NOMO-1 treated with DMSO at 0.1 percent for 48 hours (cell line): ENCODE results near the gene PRRC1.

ENCODE experiments used
- DNase-seq: peaks from one replicate; lab custom pipeline; 2025; ENCODE audit not compliant: unreplicated experiment; lab: John Stamatoyannopoulos, UW

PRRC1 gene

GRCh38 chr5:127574852-127575679, 57.6 kb downstream of the PRRC1 start:
- DNase-seq: no peak

GRCh38 chr5:127577458-127577857, 60.0 kb downstream of the PRRC1 start:
- no peak for DNase-seq

GRCh38 chr5:127580731-127581130, 63.3 kb downstream of the PRRC1 start:
- no peak for DNase-seq

- no peak for DNase-seq
Measured at GRCh38 chr5:127581450-127581849, 64.0 kb downstream of the PRRC1 start.

- no peak for DNase-seq
Measured at GRCh38 chr5:127582773-127583370, 65.4 kb downstream of the PRRC1 start.

- DNase-seq: no peak
Measured at GRCh38 chr5:127583866-127584265, 66.4 kb downstream of the PRRC1 start.

- DNase-seq: no peak
Measured at GRCh38 chr5:127585661-127586060, 68.2 kb downstream of the PRRC1 start.

GRCh38 chr5:127586066-127586770, 68.8 kb downstream of the PRRC1 start:
- DNase-seq: no peak

- no peak for DNase-seq
Measured at GRCh38 chr5:127586811-127587210, 69.4 kb downstream of the PRRC1 start.

GRCh38 chr5:127587246-127587917, 69.9 kb downstream of the PRRC1 start:
- no peak for DNase-seq

GRCh38 chr5:127588368-127588767, 70.9 kb downstream of the PRRC1 start:
- DNase-seq: no peak

- DNase-seq: no peak
Measured at GRCh38 chr5:127589309-127590030, 72.0 kb downstream of the PRRC1 start.

GRCh38 chr5:127590156-127590722, 72.8 kb downstream of the PRRC1 start:
- DNase-seq: no peak

GRCh38 chr5:127595484-127596368, 78.3 kb downstream of the PRRC1 start:
- no peak for DNase-seq

GRCh38 chr5:127596501-127596900, 79.1 kb downstream of the PRRC1 start:
- DNase-seq: no peak

- no peak for DNase-seq
Measured at GRCh38 chr5:127599320-127599719, 81.9 kb downstream of the PRRC1 start.

GRCh38 chr5:127599847-127600246, 82.4 kb downstream of the PRRC1 start:
- no peak for DNase-seq

- no peak for DNase-seq
Measured at GRCh38 chr5:127601111-127601510, 83.7 kb downstream of the PRRC1 start.

- no peak for DNase-seq
Measured at GRCh38 chr5:127601601-127602000, 84.2 kb downstream of the PRRC1 start.
